Measurements from ENCODE around the gene FBXO28. TPM values are rescaled to one million over a fixed set of nuclear protein-coding genes. Genes with fewer than 3 reads are reported as not detected.

The FBXO28 gene
- total RNA-seq, 1 donor from 2014 or later = 32.0 TPM

- Histone ChIP-seq H3K27ac (no peak overlapping the region), H3K9me3 (no peaks in the 10 kb centered on the region), H3K27me3 (ENCODE audit: low read depth) (no peaks in the 10 kb centered on the region), H3K36me3 (no peaks in the 10 kb centered on the region), H3K4me3 (no peak overlapping the region), H3K4me1 (peaks cover 29% of the 10 kb centered on the region)
- intact Hi-C loops (cut with DNase I) = no loop called here
- no peak for TF ChIP-seq CTCF (IDR thresholded peaks at IDR 0.05)
- ATAC-seq (no peak), DNase-seq (no peak)
Measured at GRCh38 chr1:224180783-224181452, 67.0 kb downstream of the FBXO28 start.

GRCh38 chr1:224181453-224181810 is 67.5 kb downstream of the FBXO28 start:
- Histone ChIP-seq H3K27me3 (ENCODE audit: low read depth) (no peaks in the 10 kb centered on the region), H3K4me3 (no peak overlapping the region), H3K36me3 (no peaks in the 10 kb centered on the region), H3K27ac (peak overlapping the region; percentile 96), H3K9me3 (no peaks in the 10 kb centered on the region), H3K4me1 (peaks cover 33% of the 10 kb centered on the region)
- DNase-seq (no peak), ATAC-seq (no peak)
- intact Hi-C loops (cut with DNase I) = no loop called here
- TF ChIP-seq CTCF (IDR thresholded peaks at IDR 0.05) = no peak

- intact Hi-C loops (cut with DNase I) = no loop called here
- H3K4me1 ChIP-seq = peaks cover 33% of the 10 kb centered on the region
- peak overlapping the region; percentile 98 for H3K4me3 ChIP-seq
- H3K27me3 ChIP-seq (ENCODE audit: low read depth) = no peaks in the 10 kb centered on the region
- DNase-seq (no peak), ATAC-seq (peak; percentile 45 to 50)
- no peaks in the 10 kb centered on the region for H3K36me3 ChIP-seq
- TF ChIP-seq CTCF (IDR thresholded peaks at IDR 0.05) = no peak
- H3K9me3 ChIP-seq = no peaks in the 10 kb centered on the region
- peak overlapping the region; percentile 96 for H3K27ac ChIP-seq
Measured at GRCh38 chr1:224182057-224182865, 68.3 kb downstream of the FBXO28 start.

GRCh38 chr1:224182866-224183590 is 69.1 kb downstream of the FBXO28 start, which contains the start of gene DEGS1:
Gene DEGS1, plus strand, starts transcription at chr1:224183240. Its CDS starts 97 bp downstream, at chr1:224183337.
- Histone ChIP-seq H3K9me3 (no peaks in the 10 kb centered on the region), H3K4me3 (peak within 1 kb of the TSS; percentile 98), H3K27ac (peak within 1 kb of the TSS; percentile 96), H3K36me3 (no peaks in the 10 kb centered on the region), H3K4me1 (peaks cover 33% of the 10 kb centered on the region), H3K27me3 (ENCODE audit: low read depth) (no peaks in the 10 kb centered on the region)
- ATAC-seq (peak; percentile 97), DNase-seq (peak; percentile 89)
- TF ChIP-seq CTCF (IDR thresholded peaks at IDR 0.05) = no peak
- intact Hi-C loops (cut with DNase I) = no loop called here

- Histone ChIP-seq H3K9me3 (no peaks in the 10 kb centered on the region), H3K4me3 (peak overlapping the region; percentile 98), H3K36me3 (no peaks in the 10 kb centered on the region), H3K4me1 (peaks cover 33% of the 10 kb centered on the region), H3K27me3 (ENCODE audit: low read depth) (no peaks in the 10 kb centered on the region), H3K27ac (peak overlapping the region; percentile 96)
- intact Hi-C loops (cut with DNase I) = no loop called here
- no peak for TF ChIP-seq CTCF (IDR thresholded peaks at IDR 0.05)
- DNase-seq = peak; percentile 71
- peak; percentile 84 to 85 for ATAC-seq
Measured at GRCh38 chr1:224183591-224184312, 69.8 kb downstream of the FBXO28 start.
